ENCODE results near the gene SETBP1.

SETBP1 gene

DNA sequence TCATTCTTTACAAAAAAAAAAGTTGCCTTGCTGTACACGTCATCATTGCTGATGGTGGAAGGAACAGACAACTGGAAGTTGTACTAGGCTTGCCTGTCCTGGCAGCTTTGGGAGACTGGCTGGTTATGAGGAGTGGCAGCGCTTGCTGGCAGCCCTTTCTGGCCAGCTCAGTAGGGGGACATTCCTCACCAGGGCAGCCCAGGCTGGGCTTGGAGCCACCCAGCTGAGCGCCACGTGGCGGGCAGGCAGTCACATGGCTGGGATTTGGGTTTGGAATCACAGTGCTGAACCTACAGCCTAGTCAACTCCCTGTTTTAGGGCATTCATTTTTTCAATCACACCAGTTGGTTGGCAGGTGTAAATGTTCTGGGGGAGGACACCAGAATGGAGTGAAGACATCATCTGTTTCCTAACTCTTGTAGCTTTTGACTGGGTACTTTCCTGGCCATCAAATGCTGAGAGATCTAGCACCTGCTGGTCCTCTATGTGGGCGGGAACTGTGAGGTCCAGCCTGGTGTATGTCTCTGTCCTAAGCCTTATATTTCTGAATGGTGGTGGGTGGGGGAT, 139.3 kb downstream of the SETBP1 start:
- DNase-seq: no peak

DNA sequence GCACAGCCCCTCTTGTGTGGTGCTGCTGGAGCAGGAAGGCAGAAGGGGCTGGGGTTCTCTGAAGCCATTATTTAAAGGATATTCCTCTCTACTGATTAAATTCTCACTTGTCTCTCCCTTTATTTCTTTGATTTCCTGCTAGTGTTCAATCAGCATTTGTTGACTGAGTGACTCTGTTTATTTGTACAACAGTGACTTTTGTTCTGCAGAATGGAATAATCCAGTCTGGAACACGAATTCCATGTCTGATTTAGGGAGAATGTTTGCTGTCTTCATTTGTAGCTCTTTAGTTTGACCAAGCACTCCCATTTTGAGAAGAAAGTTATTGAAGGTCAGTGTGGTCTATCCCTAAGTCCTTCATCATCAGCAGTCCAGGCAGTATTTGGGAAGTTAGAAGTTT, 141.2 kb downstream of the SETBP1 start:
- DNase-seq: no peak

DNA sequence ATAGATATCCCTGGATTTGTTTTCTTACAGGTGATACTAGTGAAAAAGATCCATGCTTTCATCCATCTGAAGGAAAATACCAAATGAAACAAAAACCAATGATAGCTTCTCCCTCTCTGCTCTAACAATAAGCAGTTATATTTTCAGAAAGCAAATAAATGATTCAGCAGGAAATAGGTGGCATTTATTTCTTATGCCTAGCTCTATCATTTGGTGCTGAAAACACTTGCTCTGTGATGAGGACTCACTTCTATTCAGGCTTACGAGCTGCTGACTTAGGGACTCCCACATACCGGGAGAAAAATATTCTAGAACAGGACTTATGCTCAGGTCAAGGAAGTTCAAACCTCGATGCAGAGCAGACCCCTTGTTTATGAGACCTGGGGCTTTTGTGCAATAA, 142.6 kb downstream of the SETBP1 start:
- DNase-seq: no peak

DNA sequence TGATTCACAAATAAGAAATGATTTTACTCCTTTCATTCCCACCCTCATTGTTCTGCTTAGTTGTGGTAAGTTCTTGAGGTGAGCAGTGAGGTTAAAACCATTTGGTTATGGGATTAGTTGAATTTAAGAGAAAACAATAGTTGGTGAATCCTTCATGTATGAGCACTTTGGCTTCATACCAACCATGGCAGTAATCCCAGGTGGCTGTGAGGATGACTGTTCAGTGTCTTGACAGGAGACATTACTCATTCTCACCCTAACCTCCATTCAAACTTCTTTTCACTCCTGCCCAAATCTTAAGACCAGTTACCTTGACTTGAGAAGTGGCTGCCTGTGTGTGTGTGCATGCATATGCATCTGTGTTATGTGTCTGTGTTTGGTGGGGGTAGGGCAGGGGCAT, 143.1 kb downstream of the SETBP1 start:
- peak; percentile 17 for DNase-seq

DNA sequence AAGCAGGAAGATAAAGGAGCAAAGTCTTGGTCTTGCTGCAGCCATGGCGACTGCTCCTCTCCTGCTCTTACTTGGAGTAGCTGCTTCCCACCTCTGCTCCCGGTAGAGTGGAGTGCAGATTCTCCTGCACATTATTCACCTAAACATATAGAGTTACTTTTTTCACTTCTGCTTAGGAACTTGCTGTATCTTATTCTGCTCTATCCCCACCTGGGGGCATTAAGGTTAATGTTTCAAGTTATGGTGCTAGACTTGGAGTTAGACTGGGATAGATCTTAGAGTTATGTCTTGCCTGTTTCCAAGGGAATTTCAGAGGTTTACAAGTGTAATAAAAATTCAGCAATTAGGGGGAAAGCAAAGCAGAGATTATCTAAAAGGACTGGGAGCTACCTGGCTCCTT, 144.2 kb downstream of the SETBP1 start:
- DNase-seq: no peak

- DNase-seq: no peak
Measured at GRCh38 chr18:44826418-44827259, 146.0 kb downstream of the SETBP1 start.

- no peak for DNase-seq
Measured at GRCh38 chr18:44828080-44828479, 147.4 kb downstream of the SETBP1 start.

GRCh38 chr18:44830581-44830980, 149.9 kb downstream of the SETBP1 start:
- DNase-seq: no peak

DNA sequence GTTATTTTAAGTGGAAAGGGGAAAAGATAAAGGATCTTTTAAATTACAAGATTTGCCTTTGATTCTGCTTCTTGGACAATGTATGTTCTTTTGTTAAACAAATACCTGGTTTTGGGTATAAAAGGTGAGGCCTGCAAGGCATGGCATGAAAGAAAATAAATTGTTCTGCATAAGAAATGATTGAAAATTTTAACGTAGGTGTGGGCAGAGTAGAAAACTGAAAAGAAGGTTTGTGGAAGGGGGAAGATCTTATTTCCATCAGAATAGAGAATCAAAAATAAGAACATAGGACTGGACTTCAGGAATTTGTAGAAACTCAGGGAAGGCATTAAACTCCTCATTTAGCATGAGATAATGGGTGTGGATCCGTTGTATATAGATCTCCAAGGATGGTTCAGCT, 153.1 kb downstream of the SETBP1 start:
- DNase-seq: no peak

- DNase-seq: no peak
Measured at GRCh38 chr18:44834867-44835469, 154.3 kb downstream of the SETBP1 start.

GRCh38 chr18:44835703-44836102, 155.0 kb downstream of the SETBP1 start:
- DNase-seq: no peak

DNA sequence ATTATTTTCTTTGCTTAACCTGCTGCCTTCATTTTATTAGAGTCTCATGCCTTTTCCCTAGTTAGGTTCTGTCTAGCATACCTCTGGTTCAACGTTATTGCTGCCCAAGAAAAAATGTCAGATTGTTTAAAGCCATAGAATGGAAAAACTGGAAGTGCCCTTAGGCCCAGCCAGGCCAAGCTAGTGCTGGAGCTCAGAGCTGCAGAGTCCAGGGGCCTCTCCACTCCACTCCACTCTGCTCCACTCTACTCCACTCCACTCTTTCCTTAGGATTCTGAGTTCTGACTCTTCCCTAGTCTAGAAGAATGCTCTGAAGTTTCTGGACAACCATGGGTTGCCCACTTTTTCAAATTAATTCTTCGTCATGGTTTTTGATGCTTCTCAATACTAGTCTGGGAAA, 155.6 kb downstream of the SETBP1 start:
- no peak for DNase-seq

DNA sequence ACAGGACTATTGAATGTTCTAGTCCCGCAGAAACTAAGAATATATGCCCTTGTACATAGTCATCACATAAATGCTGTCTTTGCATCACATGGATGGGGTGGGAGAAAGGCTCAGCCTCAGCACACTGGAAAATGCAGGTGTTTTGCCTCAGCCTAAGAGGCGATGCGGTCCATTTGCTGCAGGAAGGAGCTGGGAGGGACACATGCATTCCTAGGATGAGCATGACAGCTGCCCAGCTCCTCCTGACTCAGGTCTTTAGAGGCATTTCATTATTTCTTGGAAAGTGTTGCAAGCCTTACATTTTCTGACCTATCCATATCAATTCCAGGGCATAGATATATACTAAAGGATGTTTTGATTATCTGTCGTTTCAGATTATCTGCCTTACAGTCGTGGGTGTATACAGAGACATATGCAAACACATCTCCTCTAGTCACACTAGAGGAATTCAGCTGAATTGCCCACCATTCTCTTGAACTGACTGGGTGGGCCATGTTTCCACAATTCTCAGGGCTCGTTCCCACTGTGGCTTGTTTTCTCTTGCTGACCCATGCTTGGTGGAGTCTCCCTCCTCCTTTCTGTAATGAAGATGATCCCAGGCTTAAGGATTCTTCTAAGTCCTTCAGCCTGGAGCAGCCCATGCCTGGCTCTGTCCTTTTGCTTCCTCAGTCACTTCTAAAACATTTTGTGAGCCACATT, 156.9 kb downstream of the SETBP1 start:
- no peak for DNase-seq

- peak; percentile 88 for DNase-seq
Measured at GRCh38 chr18:44838971-44839666, 158.4 kb downstream of the SETBP1 start.

DNA sequence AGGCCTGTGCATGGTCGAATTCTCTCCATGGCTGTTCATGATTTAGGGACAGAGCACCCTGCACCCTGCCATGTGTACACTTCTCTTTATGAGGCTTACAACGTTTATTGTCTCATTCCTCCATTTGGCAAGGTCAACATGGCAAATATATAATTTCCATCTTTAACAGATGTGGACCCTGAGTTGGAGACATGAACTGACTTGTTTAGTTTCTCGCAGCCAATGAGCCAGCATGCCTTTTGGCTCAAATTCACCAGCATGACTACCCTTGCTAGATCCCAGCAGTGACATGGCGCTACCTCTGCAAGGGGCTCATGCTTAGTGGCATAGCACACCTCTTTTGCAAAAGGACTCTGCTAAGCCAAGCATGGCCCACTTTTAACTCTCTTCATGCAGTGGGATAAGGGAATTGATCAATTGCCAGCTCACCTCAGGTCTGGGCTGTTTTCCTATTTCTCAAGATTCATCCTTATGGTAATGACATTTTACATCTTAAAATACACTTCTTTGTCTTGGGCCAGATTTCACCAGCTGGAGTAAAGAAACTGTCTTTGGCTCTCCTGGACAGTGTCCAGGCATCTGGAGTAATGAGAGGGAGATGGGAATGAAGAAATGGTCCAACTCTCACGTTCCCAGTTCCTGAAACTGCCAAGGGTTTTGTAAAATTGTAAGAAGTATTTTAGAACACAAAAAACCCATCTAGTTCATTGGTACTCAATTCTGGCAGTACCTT, 159.5 kb downstream of the SETBP1 start:
- no peak for DNase-seq

- DNase-seq: no peak
Measured at GRCh38 chr18:44841221-44841620, 160.5 kb downstream of the SETBP1 start.

GRCh38 chr18:44841752-44842587, 161.3 kb downstream of the SETBP1 start:
- DNase-seq: no peak

DNA sequence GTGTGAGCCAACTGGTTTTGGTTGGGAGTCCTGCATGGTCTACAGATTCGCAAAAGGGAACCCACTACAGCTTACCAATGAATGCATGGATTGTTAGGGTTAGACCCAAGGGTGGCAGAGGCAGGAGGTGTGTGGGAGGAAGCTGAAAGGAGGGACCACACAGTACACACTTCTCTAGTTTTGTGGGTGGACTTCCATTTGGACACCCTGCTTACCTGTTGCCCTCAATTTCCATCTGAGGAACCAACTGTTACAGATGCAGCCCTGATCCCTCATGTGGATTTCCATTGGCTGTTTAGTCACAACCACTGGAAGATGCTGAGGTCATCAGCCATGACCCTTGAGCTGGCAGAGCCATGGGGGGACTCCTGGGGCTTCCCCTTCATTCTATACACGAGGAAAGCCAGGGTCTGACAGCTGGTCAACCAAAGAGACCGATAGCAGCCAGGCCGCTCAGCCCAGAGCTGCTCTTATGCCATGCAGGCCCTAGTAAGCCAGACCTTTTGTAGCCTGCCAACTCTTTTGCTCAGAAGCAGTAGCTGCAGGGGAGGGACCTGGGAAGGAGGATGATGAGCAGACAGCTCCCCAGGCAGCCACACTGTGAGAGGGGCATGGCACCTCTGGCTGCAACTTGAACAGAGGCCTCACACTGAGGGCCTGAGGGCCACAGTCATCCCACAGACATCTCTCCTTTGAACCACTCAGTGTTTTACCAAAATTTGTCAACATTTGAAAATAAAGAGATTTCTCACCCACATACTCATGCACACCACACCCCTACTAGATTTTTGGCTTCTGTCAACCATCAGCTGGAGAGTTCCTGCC, 162.1 kb downstream of the SETBP1 start:
- DNase-seq: no peak

GRCh38 chr18:44844486-44844885, 163.8 kb downstream of the SETBP1 start:
- no peak for DNase-seq

- no peak for DNase-seq
Measured at GRCh38 chr18:44846450-44846849, 165.8 kb downstream of the SETBP1 start.
